GM10266 (cell line): ENCODE results near the gene THOC5.

Source experiments
- DNase-seq: peaks from one replicate; pipeline ENCODE4 v3.0.0; 2012; ENCODE audit errors: extremely low spot score
- CTCF ChIP-seq: IDR thresholded peaks from 2 replicates; pipeline ENCODE4 v1.5.1; 2012; ENCODE audit warnings: mild to moderate bottlenecking, low read depth; ENCODE audit not compliant: control insufficient read depth, insufficient read depth; ENCODE audit errors: missing control alignments

THOC5 gene

GRCh38 chr22:29584975-29585374 lies 31.4 kb upstream of the THOC5 start:
- DNase-seq, result no peak
- no peak for TF ChIP-seq CTCF

GRCh38 chr22:29581799-29582198 lies 28.2 kb upstream of the THOC5 start:
- TF ChIP-seq CTCF, result no peak
- no peak for DNase-seq

- no peak for TF ChIP-seq CTCF
- peak; percentile 61 for DNase-seq
Measured at GRCh38 chr22:29580200-29580810, 26.7 kb upstream of the THOC5 start.

- DNase-seq, result no peak
- no peak for TF ChIP-seq CTCF
Measured at GRCh38 chr22:29578462-29579200, 25.1 kb upstream of the THOC5 start.

GRCh38 chr22:29574762-29575450 lies 21.3 kb upstream of the THOC5 start:
- no peak for TF ChIP-seq CTCF
- DNase-seq, result no peak

GRCh38 chr22:29570912-29571549 lies 17.5 kb upstream of the THOC5 start:
- DNase-seq, result no peak
- TF ChIP-seq CTCF, result no peak
